Spleen (tissue), 11 donors: ENCODE measurements around the gene ABCA8. TPM values are rescaled to one million over a fixed set of nuclear protein-coding genes. Genes with fewer than 3 reads are reported as not detected.

ENCODE experiments used
- DNase-seq: peaks from one replicate; pipeline ENCODE4 v3.0.0-alpha.2; 2020
- H3K27ac ChIP-seq, 8 donors: fragments of 200-600 bp; sonication (generic) in 7 of 8; 1 replicate in 4 of 8; 2 replicates in 4 of 8; pipeline versions ENCODE4 v1.5.0 to v1.8.0; 2016 to 2021; ENCODE audit warnings: inconsistent platforms in 4 of 8, mild to moderate bottlenecking in 4 of 8, moderate library complexity in 1 of 8
- H3K27me3 ChIP-seq, 7 donors: fragments of 200-600 bp; sonication (generic) in 6 of 7; replicated peaks in 1 of 7; 1 replicate in 4 of 7; 2 replicates in 3 of 7; pipeline versions ENCODE4 v1.5.0 to v1.8.0; 2016 to 2021; ENCODE audit warnings: inconsistent platforms in 3 of 7, mild to moderate bottlenecking in 1 of 7
- H3K36me3 ChIP-seq, 6 donors: fragments of 200-600 bp; sonication (generic) in 5 of 6; 1 replicate in 4 of 6; 2 replicates in 2 of 6; pipeline versions ENCODE4 v1.5.0 to v1.8.0; 2016 to 2021; ENCODE audit warnings: inconsistent platforms in 2 of 6
- H3K4me1 ChIP-seq, 6 donors: fragments of 200-600 bp; sonication (generic) in 5 of 6; 1 replicate in 3 of 6; 2 replicates in 3 of 6; pipeline versions ENCODE4 v1.5.0 to v1.8.0; 2016 to 2021; ENCODE audit warnings: inconsistent platforms in 3 of 6
- H3K4me3 ChIP-seq, 8 donors: fragments of 200-600 bp; sonication (generic) in 7 of 8; 1 replicate in 4 of 8; 2 replicates in 4 of 8; pipeline versions ENCODE4 v1.5.0 to v1.8.0; 2016 to 2021; ENCODE audit warnings: inconsistent platforms in 4 of 8, mild to moderate bottlenecking in 4 of 8, moderate library complexity in 2 of 8
- H3K9me3 ChIP-seq, 8 donors: fragments of 200-600 bp; sonication (generic) in 7 of 8; 1 replicate in 4 of 8; 2 replicates in 4 of 8; pipeline versions ENCODE4 v1.5.0 to v1.8.0; 2016 to 2021; ENCODE audit warnings: inconsistent platforms in 4 of 8
- CTCF ChIP-seq, 11 experiments: fragments of 200-600 bp in 7 of 11; fragments of 450-650 bp in 4 of 11; sonication (generic) in 4 of 11; IDR thresholded peaks in 8 of 11; conservative IDR thresholded peaks in 3 of 11; 1 replicate in 7 of 11; 2 replicates in 4 of 11; pipeline versions ENCODE4 v1.4.0 to v1.8.0; 2016 to 2021; ENCODE audit warnings: antibody characterized with exemption in 11 of 11, inconsistent platforms in 4 of 11, mild to moderate bottlenecking in 1 of 11
- POLR2A ChIP-seq, 3 donors: fragments of 450-650 bp; IDR thresholded peaks; one replicate each; pipeline ENCODE4 v1.5.1; 2017; ENCODE audit warnings: antibody characterized with exemption in 3 of 3, mild to moderate bottlenecking in 1 of 3
- POLR2AphosphoS5 ChIP-seq, 3 donors: sonication (generic); formaldehyde crosslinking; IDR thresholded peaks; one replicate each; pipeline ENCODE4 v1.5.1; 2017; ENCODE audit warnings: antibody characterized with exemption in 3 of 3
- WGBS, 5 donors: extraction: QIAGEN DNeasy Blood & Tissue Kit in 3 of 5; methylation state at CpG; one replicate each; pipeline versions ENCODE4 v1.1.5 to v1.1.7; 2013 to 2018; 5-methylcytosine and 5-hydroxymethylcytosine counted together
- intact Hi-C: fragments of 100-400 bp; cut with DNase I; formaldehyde crosslinking; loops from one replicate; pipeline ENCODE4 v1.15.0; 2023; ENCODE audit warnings: low total_unique reads
- polyA plus RNA-seq, 3 donors: library from polyadenylated mRNA; stranded (reverse); fragments of 200-250 nt; gene quantifications; one replicate each; pipeline ENCODE4 v1.2.1, GENCODE V29; 2013
- total RNA-seq, 7 donors: library from RNA; depleted of rRNA in 3 of 7; stranded (reverse); fragments of >200 nt in 3 of 7; fragmentation: NEBNext Ultra II Directional in 4 of 7; extraction: Animal tissue kit (Norgen Biotek cat#: 25700) in 4 of 7; gene quantifications; one replicate each; pipeline versions ENCODE4 v1.1.0 to v1.2.1, GENCODE V29; 2016 to 2021
- donor health status: healthy with polysubstance abuse.
- donor health status: DM: no; HTN: no; CAD: no; lungs with moderate emphysema.
- donor health status: DM: no; HTN: no; CAD: no.
- donor health status: Bipolar disorder and iron deficiency.
- donor health status: healthy.
- donor health status: DM: no; HTN: no; CAD: no.
- donor health status: DM: yes; HTN: yes; CAD: no.

Gene ABCA8
- total and polyA plus RNA-seq, 10 donors: 1.1 to 89.4 (median 46.2) TPM

- Histone ChIP-seq H3K27me3 (no peaks in the 10 kb centered on the region), H3K4me1 (no peaks in the 10 kb centered on the region), H3K36me3 (no peaks in the 10 kb centered on the region), H3K9me3 (no peaks in the 10 kb centered on the region), H3K27ac (peak overlapping the region in 7 of 8 donors; percentile 58 to 83 (median 70)), H3K4me3 (no peak overlapping the region)
- DNase-seq: no peak
- intact Hi-C loops: no loop called here
- TF ChIP-seq CTCF (IDR thresholded peaks at IDR 0.05 in 8 of 11, conservative IDR thresholded peaks at IDR 0.05 in 3 of 11): no peak
- TF ChIP-seq POLR2A (IDR thresholded peaks at IDR 0.05): no peak
- peak in 1 of 3 donors; percentile 70 for TF ChIP-seq POLR2AphosphoS5 (IDR thresholded peaks at IDR 0.05)
- WGBS, 5 donors: 57 to 70% (median 67%) methylated on average over 4 of the region's 4 CpGs
These were observed 32.8 kb upstream of the ABCA8 start for GRCh38 chr17:68987966-68988365.

GRCh38 chr17:68981288-68981687 lies 26.1 kb upstream of the ABCA8 start:
- Histone ChIP-seq H3K9me3 (no peaks in the 10 kb centered on the region), H3K27me3 (no peaks in the 10 kb centered on the region), H3K4me1 (peaks cover 0 to 12% (median 3%) of the 10 kb centered on the region in 6 donors), H3K27ac (peak overlapping the region; percentile 7 to 83 (median 76)), H3K36me3 (no peaks in the 10 kb centered on the region), H3K4me3 (no peak overlapping the region)
- DNase-seq: no peak
- WGBS, 5 donors: 10 to 16% (median 12%) methylated on average over 2 of the region's 2 CpGs
- peak in 1 of 3 donors; percentile 79 for TF ChIP-seq POLR2AphosphoS5 (IDR thresholded peaks at IDR 0.05)
- no peak for TF ChIP-seq POLR2A (IDR thresholded peaks at IDR 0.05)
- intact Hi-C loops: no loop called here

- Histone ChIP-seq H3K27me3 (no peaks in the 10 kb centered on the region), H3K36me3 (no peaks in the 10 kb centered on the region), H3K27ac (no peak overlapping the region), H3K4me1 (peaks cover 0 to 12% (median 3%) of the 10 kb centered on the region in 6 donors), H3K9me3 (no peaks in the 10 kb centered on the region), H3K4me3 (no peak overlapping the region)
- TF ChIP-seq POLR2A (IDR thresholded peaks at IDR 0.05) (no peak), CTCF (IDR thresholded peaks at IDR 0.05 in 8 of 11, conservative IDR thresholded peaks at IDR 0.05 in 3 of 11) (no peak), POLR2AphosphoS5 (IDR thresholded peaks at IDR 0.05) (no peak)
- no peak for DNase-seq
- WGBS, 5 donors: 47 to 62% (median 53%) methylated on average over 3 of the region's 3 CpGs
- intact Hi-C loops: loop anchor here (10.0 kb wide), 1 partner anchor 198 kb away; no protein-coding TSS in a partner anchor
These were observed 18.1 kb upstream of the ABCA8 start for GRCh38 chr17:68973098-68973846.

GRCh38 chr17:68972119-68972704 lies 17.0 kb upstream of the ABCA8 start:
- no peak for DNase-seq
- Histone ChIP-seq H3K9me3 (no peaks in the 10 kb centered on the region), H3K27me3 (no peaks in the 10 kb centered on the region), H3K4me1 (peaks cover 0 to 12% (median 3%) of the 10 kb centered on the region in 6 donors), H3K27ac (no peak overlapping the region), H3K4me3 (no peak overlapping the region), H3K36me3 (no peaks in the 10 kb centered on the region)
- intact Hi-C loops: loop anchor here (10.0 kb wide), 1 partner anchor 197 kb away; no protein-coding TSS in a partner anchor
- WGBS, 5 donors: 49 to 57% (median 56%) methylated on average over 4 of the region's 4 CpGs
- TF ChIP-seq POLR2A (IDR thresholded peaks at IDR 0.05) (no peak), CTCF (IDR thresholded peaks at IDR 0.05 in 8 of 11, conservative IDR thresholded peaks at IDR 0.05 in 3 of 11) (peak in 8 of 11 experiments; percentile 33 to 63 (median 48))
